Measurements from ENCODE around the gene OSBPL8. TPM values are rescaled to one million over a fixed set of nuclear protein-coding genes. Genes with fewer than 3 reads are reported as not detected.
A peak's percentile ranks its signal among the peaks of the same experiment; 100 is the strongest.

Gene OSBPL8
- total and polyA plus RNA-seq, 10 of the 15 experiments (the other 5 are each of a cell fraction or from before 2014, with no cell fraction given): 10.4 to 58.0 (median 32.0) TPM

GRCh38 chr12:76345569-76345968 is 214.0 kb downstream of the OSBPL8 start:
- in situ Hi-C loops (cut with MboI): loop anchor here (5.0 kb wide), 1 partner anchor 268 kb away; no protein-coding TSS in a partner anchor
- ChIA-PET CTCF (interaction anchor here (0.7 to 2.7 kb wide), 14 partner anchors 11 to 866 kb away, joined by 3 to 18 read pairs (median 3); no protein-coding TSS in a partner anchor), POLR2A (interaction anchor here (0.6 to 0.7 kb wide), 2 partner anchors 111 to 412 kb away, joined by 3 to 4 read pairs; no protein-coding TSS in a partner anchor), RAD21 (ENCODE audit: unreplicated experiment) (interaction anchor here (0.7 to 3.1 kb wide), 13 partner anchors 111 to 1014 kb away, joined by 3 to 11 read pairs (median 3); partner anchors contain the start of genes KRR1 and PHLDA1), SMC1A (ENCODE audit: uncharacterized antibody, unreplicated experiment) (interaction anchor here (0.8 to 1.8 kb wide), 14 partner anchors 11 to 558 kb away, joined by 3 to 11 read pairs (median 4); no protein-coding TSS in a partner anchor)
- Histone ChIP-seq H2AFZ (ENCODE audit: control insufficient read depth, low read depth, low read length) (no peak overlapping the region), H3K4me3 (no peak overlapping the region), H4K20me1 (ENCODE audit: control insufficient read depth, insufficient read depth) (no peaks in the 10 kb centered on the region), H3K9ac (ENCODE audit: control insufficient read depth, insufficient read depth, low read length) (no peak overlapping the region), H3K27me3 (replicated peaks in 1 of 2; ENCODE audit: control insufficient read depth in 2 of 2, insufficient read depth in 2 of 2, low read length in 1 of 2) (no peaks in the 10 kb centered on the region), H3K4me1 (ENCODE audit: control insufficient read depth, insufficient read depth, low read length) (peaks cover 7% of the 10 kb centered on the region; the same call in 1 of the 2 replicates), H3K9me3 (replicated peaks; ENCODE audit: control insufficient read depth, insufficient read depth, low read length) (no peaks in the 10 kb centered on the region), H3K27ac (ENCODE audit: control insufficient read depth, insufficient read depth) (no peak overlapping the region), H3K4me2 (ENCODE audit: control insufficient read depth, insufficient read depth) (no peak overlapping the region), H3K36me3 (ENCODE audit: control insufficient read depth in 2 of 2, insufficient read depth in 2 of 2, low read length in 1 of 2) (no peaks in the 10 kb centered on the region), H3K79me2 (ENCODE audit: control insufficient read depth, insufficient read depth, low read length) (peaks cover 11% of the 10 kb centered on the region)
- DNase-seq (ENCODE audit: low read depth, low spot score): no peak
- no peak for TF ChIP-seq ASH2L (IDR thresholded peaks at IDR 0.05; ENCODE audit: borderline replicate concordance, low read depth)
- no peak for TF ChIP-seq BHLHE40 (IDR thresholded peaks at IDR 0.05; ENCODE audit: borderline replicate concordance in 1 of 2, low read depth in 2 of 2, low read length in 1 of 2)
- 0 out of 2 replicates have a peak, but pooled peaks have one; percentile 12 for TF ChIP-seq RAD51 (IDR thresholded peaks at IDR 0.05)
- no peak for TF ChIP-seq PRDM15 (CRISPR knock-in tag; IDR thresholded peaks at IDR 0.05)
- TF ChIP-seq SIN3A (IDR thresholded peaks at IDR 0.05; ENCODE audit: low read depth, low read length): no peak
- no peak for TF ChIP-seq IRF4 (IDR thresholded peaks at IDR 0.05; ENCODE audit: low read depth, low read length)
- ATAC-seq: no peak
- no peak for FAIRE-seq
- no TSS peak for BruUV-seq (replicated peaks)
- intact Hi-C loops (cut with micrococcal nuclease; ENCODE audit: unreplicated experiment): loop anchor here (5.0 to 10.0 kb wide), 4 partner anchors 173 to 833 kb away; partner anchors contain the start of genes KRR1, OSBPL8 and PHLDA1
- 100% methylated on average over 1 of the region's 1 CpG for WGBS (ENCODE audit: insufficient coverage, insufficient replicate concordance, low lambda C conversion rate, missing lambda C conversion rate)

Measured in GM12878 (cell line).